Nephron progenitor cell (in vitro differentiated cells): Measurements from ENCODE around the gene ATP11A.

Source experiments
- DNase-seq: peaks from one replicate; pipeline ENCODE4 v3.0.0; 2021
- H3K27ac Mint-ChIP-seq: 2 replicates; pipeline ENCODE4 v1.8.0; 2021; ENCODE audit warnings: mild to moderate bottlenecking, moderate library complexity, mixed read lengths
- H3K27me3 Mint-ChIP-seq: 2 replicates; pipeline ENCODE4 v1.8.0; 2021; ENCODE audit warnings: mild to moderate bottlenecking, low read depth, mixed read lengths; ENCODE audit not compliant: poor library complexity
- H3K36me3 Mint-ChIP-seq: 2 replicates; pipeline ENCODE4 v1.8.0; 2021; ENCODE audit warnings: low read depth, mixed read lengths
- H3K4me1 Mint-ChIP-seq: 2 replicates; pipeline ENCODE4 v1.8.0; 2021; ENCODE audit warnings: mixed read lengths
- H3K4me3 Mint-ChIP-seq: 2 replicates; pipeline ENCODE4 v1.8.0; 2021; ENCODE audit warnings: mild to moderate bottlenecking, moderate library complexity, mixed read lengths
- H3K9me3 Mint-ChIP-seq: 2 replicates; pipeline ENCODE4 v1.8.0; 2021; ENCODE audit warnings: mild to moderate bottlenecking, moderate library complexity, mixed read lengths
- TF ChIP-seq, protein P1 (sequence below): fragments of 200-600 bp; sonication (generic); IDR thresholded peaks from 2 replicates; pipeline ENCODE4 v1.5.0; 2021; ENCODE audit warnings: antibody characterized with exemption

The ATP11A gene

DNA sequence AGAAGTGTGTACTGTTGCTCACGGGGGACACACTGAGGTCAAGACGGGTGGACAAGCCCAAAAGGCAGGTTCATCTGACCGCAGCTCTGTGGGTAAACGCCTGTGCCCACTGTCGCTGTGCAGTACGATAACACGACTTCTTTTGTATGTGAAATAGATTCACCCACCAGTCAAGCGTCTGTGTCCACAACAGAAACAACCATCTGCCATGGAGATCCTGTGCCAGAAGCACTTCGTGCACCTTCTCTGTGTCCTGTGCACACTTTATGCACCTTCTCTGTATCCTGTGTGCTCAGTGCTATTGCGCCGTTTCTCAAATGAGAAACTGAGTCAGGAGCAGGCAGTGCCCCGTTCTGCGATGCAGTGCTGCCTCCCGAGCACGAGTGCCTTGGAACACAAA lies 138.9 kb downstream of the ATP11A start:
- TF ChIP-seq, protein P1, sequence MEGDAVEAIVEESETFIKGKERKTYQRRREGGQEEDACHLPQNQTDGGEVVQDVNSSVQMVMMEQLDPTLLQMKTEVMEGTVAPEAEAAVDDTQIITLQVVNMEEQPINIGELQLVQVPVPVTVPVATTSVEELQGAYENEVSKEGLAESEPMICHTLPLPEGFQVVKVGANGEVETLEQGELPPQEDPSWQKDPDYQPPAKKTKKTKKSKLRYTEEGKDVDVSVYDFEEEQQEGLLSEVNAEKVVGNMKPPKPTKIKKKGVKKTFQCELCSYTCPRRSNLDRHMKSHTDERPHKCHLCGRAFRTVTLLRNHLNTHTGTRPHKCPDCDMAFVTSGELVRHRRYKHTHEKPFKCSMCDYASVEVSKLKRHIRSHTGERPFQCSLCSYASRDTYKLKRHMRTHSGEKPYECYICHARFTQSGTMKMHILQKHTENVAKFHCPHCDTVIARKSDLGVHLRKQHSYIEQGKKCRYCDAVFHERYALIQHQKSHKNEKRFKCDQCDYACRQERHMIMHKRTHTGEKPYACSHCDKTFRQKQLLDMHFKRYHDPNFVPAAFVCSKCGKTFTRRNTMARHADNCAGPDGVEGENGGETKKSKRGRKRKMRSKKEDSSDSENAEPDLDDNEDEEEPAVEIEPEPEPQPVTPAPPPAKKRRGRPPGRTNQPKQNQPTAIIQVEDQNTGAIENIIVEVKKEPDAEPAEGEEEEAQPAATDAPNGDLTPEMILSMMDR = no peak

DNA sequence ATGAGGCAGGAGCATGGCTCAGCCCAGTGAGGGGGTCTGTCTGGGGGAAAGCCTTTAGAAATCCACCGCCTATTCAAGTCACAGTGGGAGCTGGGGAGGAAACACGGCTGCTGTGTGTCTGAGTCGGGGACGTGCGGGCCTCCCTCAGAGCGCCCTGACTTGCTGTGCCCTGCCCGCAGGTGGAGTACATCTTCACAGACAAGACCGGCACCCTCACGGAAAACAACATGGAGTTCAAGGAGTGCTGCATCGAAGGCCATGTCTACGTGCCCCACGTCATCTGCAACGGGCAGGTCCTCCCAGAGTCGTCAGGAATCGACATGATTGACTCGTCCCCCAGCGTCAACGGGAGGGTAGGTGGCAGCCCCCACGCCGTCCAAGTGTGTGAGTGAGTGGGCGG lies 141.4 kb downstream of the ATP11A start:
- no peaks in the 10 kb centered on the region for H3K9me3 Mint-ChIP-seq

More for the DNA sequence above, 138.9 kb downstream of the ATP11A start:
- no peak for DNase-seq
- Mint-ChIP-seq H3K4me1 (peaks cover 4% of the 10 kb centered on the region), H3K9me3 (no peaks in the 10 kb centered on the region), H3K4me3 (no peak overlapping the region), H3K36me3 (peaks cover 79% of the 10 kb centered on the region), H3K27me3 (peaks cover 9% of the 10 kb centered on the region), H3K27ac (no peak overlapping the region)

DNA sequence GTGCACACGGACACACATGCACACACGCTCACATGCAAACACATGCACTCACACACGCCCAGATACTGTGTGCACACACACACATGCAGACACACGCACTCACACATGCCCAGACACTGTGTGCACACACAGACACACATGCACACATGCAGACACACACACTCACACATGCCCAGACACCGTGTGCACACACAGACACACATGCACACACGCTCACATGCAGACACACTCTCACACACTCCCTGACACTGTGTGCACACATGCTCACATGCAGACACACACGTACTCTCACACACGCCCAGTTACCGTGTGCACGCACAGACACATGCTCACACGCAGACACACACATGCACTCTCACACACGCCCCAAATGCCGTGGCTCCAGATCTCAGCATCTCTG lies 142.0 kb downstream of the ATP11A start:
- H3K4me3 Mint-ChIP-seq = no peak overlapping the region
- peak overlapping the region; percentile 27 for H3K27ac Mint-ChIP-seq
- DNase-seq = no peak
- H3K9me3 Mint-ChIP-seq = no peaks in the 10 kb centered on the region
- TF ChIP-seq, protein P1 = no peak
- H3K36me3 Mint-ChIP-seq = peaks cover 76% of the 10 kb centered on the region
- peaks cover 4% of the 10 kb centered on the region for H3K27me3 Mint-ChIP-seq
- peaks cover 4% of the 10 kb centered on the region for H3K4me1 Mint-ChIP-seq

More for the DNA sequence above, 141.4 kb downstream of the ATP11A start:
- Mint-ChIP-seq H3K36me3 (peaks cover 78% of the 10 kb centered on the region), H3K4me3 (no peak overlapping the region), H3K27me3 (peaks cover 4% of the 10 kb centered on the region), H3K27ac (no peak overlapping the region), H3K4me1 (peaks cover 4% of the 10 kb centered on the region)
- DNase-seq = no peak
- TF ChIP-seq, protein P1 = no peak

DNA sequence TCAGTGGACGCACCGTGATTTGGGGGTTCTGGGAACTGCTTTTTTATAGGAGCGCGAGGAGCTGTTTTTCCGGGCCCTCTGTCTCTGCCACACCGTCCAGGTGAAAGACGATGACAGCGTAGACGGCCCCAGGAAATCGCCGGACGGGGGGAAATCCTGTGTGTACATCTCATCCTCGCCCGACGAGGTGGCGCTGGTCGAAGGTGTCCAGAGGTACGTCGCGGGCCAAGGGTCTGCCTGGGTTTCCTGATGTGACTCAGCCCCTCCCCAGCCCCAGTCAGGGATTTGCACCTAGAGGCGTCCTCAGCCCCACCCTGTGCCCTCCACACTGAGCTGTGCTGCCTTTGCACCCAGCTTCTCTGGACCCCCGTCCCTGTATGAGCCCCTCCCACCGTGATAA lies 143.0 kb downstream of the ATP11A start:
- Mint-ChIP-seq H3K9me3 (no peaks in the 10 kb centered on the region), H3K27ac (peak overlapping the region; percentile 15), H3K4me1 (peaks cover 8% of the 10 kb centered on the region), H3K27me3 (peaks cover 7% of the 10 kb centered on the region), H3K4me3 (no peak overlapping the region), H3K36me3 (peaks cover 76% of the 10 kb centered on the region)
- TF ChIP-seq, protein P1 = no peak
- DNase-seq = no peak

DNA sequence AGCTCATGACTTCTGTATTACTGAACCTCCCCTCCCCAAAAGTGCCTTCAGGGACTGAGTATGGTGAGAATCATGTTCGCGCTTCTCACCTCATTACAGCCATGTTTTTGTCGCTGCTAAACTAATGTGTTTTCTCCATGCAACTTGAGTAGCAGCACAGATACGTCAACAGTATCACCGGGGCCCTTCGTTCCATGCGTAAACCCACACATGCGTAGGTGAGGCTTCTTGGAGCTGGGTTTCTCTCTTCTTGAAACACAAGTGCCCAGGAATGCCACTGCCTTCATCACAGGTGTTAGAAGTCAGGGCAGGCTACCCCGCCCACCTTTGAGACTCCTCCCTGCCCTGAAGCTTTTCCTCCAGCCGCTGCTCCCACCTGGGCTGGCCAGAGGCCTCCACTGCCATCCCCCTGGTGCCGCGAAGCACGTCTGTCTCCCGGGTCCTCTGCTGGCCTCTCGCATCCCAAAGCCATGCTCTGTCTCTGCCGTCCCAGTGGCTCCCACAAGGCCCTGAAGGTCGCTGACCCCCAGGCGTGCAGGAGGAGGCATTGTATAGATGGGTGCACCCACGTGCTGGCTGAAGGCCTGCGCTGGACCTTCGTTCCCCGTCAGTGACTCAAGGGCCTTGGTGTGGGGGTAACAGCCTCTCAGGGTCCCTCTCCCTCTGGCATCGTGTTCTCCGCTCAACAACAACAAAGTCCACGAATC lies 143.9 kb downstream of the ATP11A start:
- Mint-ChIP-seq H3K36me3 (peaks cover 69% of the 10 kb centered on the region), H3K4me3 (no peak overlapping the region), H3K4me1 (peaks cover 8% of the 10 kb centered on the region), H3K27me3 (peaks cover 7% of the 10 kb centered on the region), H3K27ac (peak overlapping the region; percentile 92), H3K9me3 (no peaks in the 10 kb centered on the region)
- TF ChIP-seq, protein P1 = no peak
- DNase-seq = no peak

DNA sequence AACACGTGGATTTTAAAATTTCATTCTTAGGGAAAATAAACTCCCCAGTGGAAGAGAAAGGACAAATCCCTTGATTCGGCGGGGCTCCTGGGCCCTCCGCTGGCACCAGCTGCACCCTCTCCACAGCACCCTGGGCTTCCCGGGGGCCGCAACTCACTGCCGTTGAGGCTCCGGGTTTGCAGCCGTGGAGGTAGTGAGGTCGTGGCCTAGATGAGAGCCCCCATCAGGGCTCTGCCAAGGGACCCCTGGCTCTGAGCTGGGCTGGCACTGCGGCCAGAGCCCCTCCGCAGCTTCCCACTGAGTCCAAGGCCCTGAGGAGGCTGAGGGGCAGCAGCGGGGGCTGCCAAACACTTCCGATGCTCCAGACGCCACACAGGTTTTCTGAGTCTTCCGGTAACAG lies 145.5 kb downstream of the ATP11A start:
- peaks cover 7% of the 10 kb centered on the region for H3K27me3 Mint-ChIP-seq
- DNase-seq = no peak
- H3K4me3 Mint-ChIP-seq = no peak overlapping the region
- H3K36me3 Mint-ChIP-seq = peaks cover 72% of the 10 kb centered on the region
- no peak overlapping the region for H3K27ac Mint-ChIP-seq
- TF ChIP-seq, protein P1 = no peak
- no peaks in the 10 kb centered on the region for H3K9me3 Mint-ChIP-seq
- H3K4me1 Mint-ChIP-seq = peaks cover 8% of the 10 kb centered on the region
